C4-2B (cell line): ENCODE measurements around the gene ORMDL1.

Experiments used
- CTCF ChIP-seq: fragments of 450-650 bp; conservative IDR thresholded peaks from 2 replicates; pipeline ENCODE4 v1.5.1; 2017; ENCODE audit warnings: mild to moderate bottlenecking
- ZFX ChIP-seq: fragments of 450-650 bp; IDR thresholded peaks from 2 replicates; pipeline ENCODE4 v1.6.1; 2017

GRCh38 chr2:189803431-189803830, 19.3 kb upstream of the ORMDL1 start:
- TF ChIP-seq CTCF (no peak), ZFX (no peak)
